IMR-90 (cell line): ENCODE measurements around the gene RYR3. TPM values are rescaled to one million over a fixed set of nuclear protein-coding genes. Genes with fewer than 3 reads are reported as not detected.

Experiments used
- ATAC-seq: fragments of 200-7000 bp; cut with Tn5 transposase; 2 replicates; pipeline ENCODE4 v1.9.1; 2020; ENCODE audit warnings: low read depth, mild to moderate bottlenecking, moderate library complexity
- BruUV-seq: library from RNA; stranded (reverse); fragments of 400-500 nt; replicated peaks from 2 replicates; lab custom pipeline; 2021; lab: Mats Ljungman, UMichigan
- CTCF ChIA-PET: fragments of 300-600 bp; formaldehyde crosslinking; extraction: SDS; loops from one replicate; lab custom pipeline; 2021; ENCODE audit warnings: antibody characterized with exemption; lab: Yijun Ruan, JAX
- POLR2A ChIA-PET: fragments of 300-600 bp; sonication (Branson Sonifier 250); formaldehyde crosslinking; loops from one replicate; lab custom pipeline; 2022; ENCODE audit warnings: antibody characterized with exemption; ENCODE audit not compliant: unreplicated experiment; lab: Charles Lee
- DNase-seq: peaks from one replicate; pipeline ENCODE4 v3.0.0; 2013
- H2AFZ ChIP-seq: replicated peaks from 2 replicates; pipeline ENCODE3; 2013; ENCODE audit warnings: low read length, mild to moderate bottlenecking; ENCODE audit not compliant: poor library complexity
- H2AK5ac ChIP-seq: 2 replicates; pipeline ENCODE4 v1.6.1; 2013; ENCODE audit warnings: low read depth, low read length, inconsistent platforms
- H2AK9ac ChIP-seq: replicated peaks from 2 replicates; pipeline ENCODE3; 2013; ENCODE audit warnings: mild to moderate bottlenecking, low read depth, low read length, moderate library complexity; ENCODE audit not compliant: poor library complexity
- H2BK120ac ChIP-seq: 2 replicates; pipeline ENCODE4 v1.6.1; 2013; ENCODE audit warnings: low read depth, low read length, inconsistent platforms
- H2BK15ac ChIP-seq: 3 replicates; pipeline ENCODE4 v1.6.1; 2013; ENCODE audit warnings: low read depth, low read length, inconsistent platforms
- H2BK20ac ChIP-seq: 2 replicates; pipeline ENCODE4 v1.6.1; 2013; ENCODE audit warnings: low read depth, mild to moderate bottlenecking, inconsistent platforms, low read length, moderate library complexity
- H2BK5ac ChIP-seq: 2 replicates; pipeline ENCODE4 v1.6.1; 2013; ENCODE audit warnings: mild to moderate bottlenecking, low read depth, low read length, inconsistent platforms; ENCODE audit not compliant: poor library complexity, severe bottlenecking
- H3K14ac ChIP-seq: replicated peaks from 2 replicates; pipeline ENCODE4 v1.6.1; 2013; ENCODE audit warnings: low read depth, low read length, inconsistent platforms
- H3K18ac ChIP-seq: 2 replicates; pipeline ENCODE4 v1.6.1; 2013; ENCODE audit warnings: low read depth, low read length, control low read depth
- H3K23ac ChIP-seq: 2 replicates; pipeline ENCODE4 v1.6.1; 2013; ENCODE audit warnings: low read depth, low read length, inconsistent platforms
- H3K27ac ChIP-seq: 2 replicates; pipeline ENCODE4 v1.5.1; 2013; ENCODE audit warnings: mild to moderate bottlenecking, control low read depth, low read length; ENCODE audit not compliant: insufficient read depth
- H3K27me3 ChIP-seq: 2 replicates; pipeline ENCODE4 v1.6.1; 2013; ENCODE audit warnings: low read length; ENCODE audit not compliant: control insufficient read depth, insufficient read depth
- H3K36me3 ChIP-seq: 2 replicates; pipeline ENCODE4 v1.6.1; 2013; ENCODE audit warnings: low read length, mixed read lengths; ENCODE audit not compliant: control insufficient read depth, insufficient read depth
- H3K4ac ChIP-seq: 2 replicates; pipeline ENCODE4 v1.6.1; 2013; ENCODE audit warnings: low read depth, low read length, inconsistent platforms
- H3K4me1 ChIP-seq: 2 replicates; pipeline ENCODE4 v1.6.1; 2013; ENCODE audit warnings: low read length, mixed read lengths; ENCODE audit not compliant: control insufficient read depth, insufficient read depth
- H3K4me2 ChIP-seq: 2 replicates; pipeline ENCODE4 v1.6.1; 2013; ENCODE audit warnings: low read depth, mild to moderate bottlenecking, control low read depth, low read length, moderate library complexity
- H3K4me3 ChIP-seq: 2 replicates; pipeline ENCODE4 v1.5.1; 2013; ENCODE audit warnings: low read depth, mild to moderate bottlenecking, control low read depth, low read length, moderate library complexity; ENCODE audit not compliant: insufficient read depth
- H3K56ac ChIP-seq: 2 replicates; pipeline ENCODE4 v1.6.1; 2013; ENCODE audit warnings: low read length, inconsistent platforms; ENCODE audit not compliant: insufficient read depth; ENCODE audit errors: extremely low read depth
- H3K79me1 ChIP-seq, 2 experiments: 2 replicates each; pipeline ENCODE4 v1.6.1; 2013; ENCODE audit warnings: low read length in 2 of 2, inconsistent platforms in 1 of 2, low read depth in 1 of 2
- H3K9ac ChIP-seq: 2 replicates; pipeline ENCODE4 v1.6.1; 2013; ENCODE audit warnings: low read depth, low read length, control low read depth
- H3K9me1 ChIP-seq: 2 replicates; pipeline ENCODE4 v1.6.1; 2013; ENCODE audit warnings: low read length, inconsistent platforms; ENCODE audit not compliant: insufficient read depth
- H3K9me3 ChIP-seq: 2 replicates; pipeline ENCODE4 v1.6.1; 2013; ENCODE audit warnings: low read length; ENCODE audit not compliant: control insufficient read depth, insufficient read depth
- H4K20me1 ChIP-seq: 2 replicates; pipeline ENCODE4 v1.6.1; 2013; ENCODE audit warnings: low read length, inconsistent platforms; ENCODE audit not compliant: insufficient read depth
- H4K5ac ChIP-seq: 2 replicates; pipeline ENCODE4 v1.6.1; 2013; ENCODE audit warnings: mild to moderate bottlenecking, low read depth, low read length, control low read depth
- H4K8ac ChIP-seq, 2 experiments: 2 replicates each; pipeline ENCODE4 v1.6.1; 2013; ENCODE audit warnings: low read depth in 2 of 2, low read length in 2 of 2, control low read depth in 1 of 2, inconsistent platforms in 1 of 2
- H4K91ac ChIP-seq: 2 replicates; pipeline ENCODE4 v1.6.1; 2013; ENCODE audit warnings: low read depth, low read length, inconsistent platforms; ENCODE audit not compliant: insufficient read depth
- FOS ChIP-seq: fragments of 150-350 bp; IDR thresholded peaks from 2 replicates; pipeline ENCODE4 v1.6.1; 2016; ENCODE audit warnings: low read depth, low read length
- POLR2A ChIP-seq: IDR thresholded peaks from 2 replicates; pipeline ENCODE4 v1.6.1; 2012; ENCODE audit warnings: mild to moderate bottlenecking, low read depth, low read length
- WGBS, 2 experiments: methylation state at CpG; one replicate each; pipeline versions ENCODE4 v1.1.5 to v1.1.7; 2013; ENCODE audit warnings: missing lambda C conversion rate in 2 of 2; ENCODE audit not compliant: insufficient read length in 1 of 2; ENCODE audit errors: extremely low coverage in 2 of 2; 5-methylcytosine and 5-hydroxymethylcytosine counted together
- dilution Hi-C: fragments of 300-500 bp; cut with HindIII; formaldehyde crosslinking; loops from one replicate; pipeline ENCODE4 v1.14.3; 2018; ENCODE audit warnings: low sequenced_read_pairs; ENCODE audit not compliant: unreplicated experiment
- in situ Hi-C: fragments of 300-500 bp; cut with MboI; formaldehyde crosslinking; loops from 3 replicates; pipeline ENCODE4 v1.14.3; 2019; ENCODE audit warnings: low sequenced_read_pairs, inconsistent platforms, mixed read lengths
- intact Hi-C: fragments of 100-400 bp; cut with micrococcal nuclease; formaldehyde crosslinking; loops from 2 replicates; pipeline ENCODE4 v1.10.0; 2022
- polyA plus RNA-seq, 3 experiments: library from polyadenylated mRNA; depleted of rRNA; stranded (reverse); fragments of >200 nt; gene quantifications; 2 replicates each; pipeline ENCODE4 v1.2.3, GENCODE V29; 2012; ENCODE audit warnings: low replicate concordance in 1 of 3
- total RNA-seq: library from RNA; depleted of rRNA; stranded (reverse); fragments of >200 nt; gene quantifications from 2 replicates; pipeline ENCODE4 v1.2.3, GENCODE V29; 2012

The RYR3 gene
- total and polyA plus RNA-seq, 2 of the 4 experiments (the other 2 are of a cell fraction), result 0.18 TPM; not detected in 1

DNA sequence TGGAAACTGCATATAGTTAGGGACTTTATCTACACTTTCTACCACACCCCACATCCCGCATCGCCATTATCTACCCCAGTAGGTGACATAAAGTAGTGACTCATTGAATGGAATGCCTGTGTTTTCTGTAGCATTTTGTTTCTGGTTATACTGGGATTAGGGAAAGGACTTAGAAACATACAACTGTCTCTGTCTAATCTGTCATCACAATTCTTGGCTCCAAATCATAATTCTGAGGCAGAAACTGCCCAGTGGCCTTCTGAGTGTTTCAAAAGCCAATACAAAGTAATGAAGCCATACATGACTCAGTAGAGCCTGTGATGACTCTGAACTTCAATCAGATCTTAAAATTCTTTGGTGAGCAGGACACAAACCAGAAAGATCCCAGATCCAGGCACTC, 541.8 kb downstream of the RYR3 start:
- no peak overlapping the region for H2AK9ac ChIP-seq
- H3K4me1 ChIP-seq, result no peaks in the 10 kb centered on the region
- H4K20me1 ChIP-seq, result no peaks in the 10 kb centered on the region
- ATAC-seq (peak; percentile 82), DNase-seq (peak; percentile 78)
- dilution Hi-C loops, result no loop called here
- ChIA-PET CTCF (no interaction called here), POLR2A (no interaction called here)
- no peak overlapping the region for H3K9ac ChIP-seq
- intact Hi-C loops, result loop anchor here (5.0 kb wide), 2 partner anchors 115 to 130 kb away; partner anchors contain the start of gene CHRM5
- H3K4me3 ChIP-seq, result no peak overlapping the region
- H3K4ac ChIP-seq, result no peak overlapping the region
- no peak overlapping the region for H4K8ac ChIP-seq
- no peak overlapping the region for H3K14ac ChIP-seq
- H4K5ac ChIP-seq, result no peak overlapping the region
- no peak overlapping the region for H4K91ac ChIP-seq
- no CpG with 5 or more reads among the region's 2 CpGs for WGBS, 2 experiments
- H3K79me1 ChIP-seq, result no peaks in the 10 kb centered on the region
- H3K56ac ChIP-seq, result no peak overlapping the region
- H3K27me3 ChIP-seq, result no peaks in the 10 kb centered on the region
- H2BK15ac ChIP-seq, result no peak overlapping the region
- no peak overlapping the region for H3K18ac ChIP-seq
- H2BK5ac ChIP-seq, result no peak overlapping the region
- H3K9me1 ChIP-seq, result peaks cover 3% of the 10 kb centered on the region; the same call in 1 of the 2 replicates
- H2AK5ac ChIP-seq, result no peak overlapping the region
- BruUV-seq, result no TSS peak
- in situ Hi-C loops, result no loop called here
- no peak overlapping the region for H2AFZ ChIP-seq
- no peak overlapping the region for H2BK20ac ChIP-seq
- H3K4me2 ChIP-seq, result no peak overlapping the region
- TF ChIP-seq FOS (peak; percentile 30; the same call in 1 of the 2 replicates), POLR2A (no peak)
- no peaks in the 10 kb centered on the region for H3K36me3 ChIP-seq
- H2BK120ac ChIP-seq, result no peak overlapping the region
- no peak overlapping the region for H3K23ac ChIP-seq
- H3K9me3 ChIP-seq, result no peaks in the 10 kb centered on the region
- H3K27ac ChIP-seq, result no peak overlapping the region
